WTC11 (cell line): Measurements from ENCODE around the gene DMD. TPM values are rescaled to one million over a fixed set of nuclear protein-coding genes. Genes with fewer than 3 reads are reported as not detected.

ENCODE experiments used
- ATAC-seq: fragments of 200-7000 bp; cut with Tn5 transposase; 2 replicates; pipeline ENCODE4 v1.10.0; 2021; ENCODE audit warnings: mild to moderate bottlenecking, moderate library complexity
- CTCF ChIA-PET: fragments of 300-600 bp; sonication (Branson Sonifier 250); formaldehyde crosslinking; loops from one replicate; lab custom pipeline; 2021; ENCODE audit warnings: antibody characterized with exemption; lab: Charles Lee
- POLR2A ChIA-PET: fragments of 350-600 bp; sonication (Branson Sonifier 250); formaldehyde crosslinking; loops from one replicate; lab custom pipeline; 2021; ENCODE audit warnings: antibody characterized with exemption; lab: Charles Lee
- DNase-seq: peaks from one replicate; pipeline ENCODE4 v3.0.0; 2021; ENCODE audit warnings: low spot score
- H3K27ac Mint-ChIP-seq: 2 replicates; pipeline ENCODE4 v1.8.0; 2021; ENCODE audit warnings: mixed read lengths
- H3K27me3 Mint-ChIP-seq: 2 replicates; pipeline ENCODE4 v1.8.0; 2021; ENCODE audit warnings: low read depth, mild to moderate bottlenecking, moderate library complexity, mixed read lengths
- H3K36me3 Mint-ChIP-seq: 2 replicates; pipeline ENCODE4 v1.8.0; 2021; ENCODE audit warnings: mixed read lengths
- H3K4me1 Mint-ChIP-seq: 2 replicates; pipeline ENCODE4 v1.8.0; 2022; ENCODE audit warnings: mixed read lengths
- H3K4me3 Mint-ChIP-seq: 2 replicates; pipeline ENCODE4 v1.8.0; 2021; ENCODE audit warnings: mild to moderate bottlenecking, moderate library complexity, mixed read lengths
- H3K9me3 Mint-ChIP-seq: 2 replicates; pipeline ENCODE4 v1.8.0; 2021; ENCODE audit warnings: mixed read lengths
- AFF4 ChIP-seq: sonication (generic); formaldehyde crosslinking; IDR thresholded peaks from 2 replicates; pipeline ENCODE4 v1.8.1; 2023; ENCODE audit warnings: mild to moderate bottlenecking, missing genetic modification reagents, borderline replicate concordance
- ARID4B ChIP-seq: sonication (generic); formaldehyde crosslinking; IDR thresholded peaks from 2 replicates; pipeline ENCODE4 v1.8.0; 2023; ENCODE audit warnings: missing genetic modification reagents, mild to moderate bottlenecking, borderline replicate concordance
- CTCF ChIP-seq: fragments of 200-600 bp; IDR thresholded peaks from 2 replicates; pipeline ENCODE4 v1.8.0; 2022; ENCODE audit warnings: antibody characterized with exemption
- E2F4 ChIP-seq: sonication (generic); formaldehyde crosslinking; IDR thresholded peaks from 2 replicates; pipeline ENCODE4 v1.8.1; 2022; ENCODE audit warnings: low read depth, mild to moderate bottlenecking, moderate library complexity, missing genetic modification reagents, borderline replicate concordance
- ELF4 ChIP-seq: sonication (generic); formaldehyde crosslinking; IDR thresholded peaks from 2 replicates; pipeline ENCODE4 v1.8.1; 2022; ENCODE audit warnings: low read depth, mild to moderate bottlenecking, moderate library complexity, missing genetic modification reagents
- GRHL2 ChIP-seq: fragments of 250-450 bp; sonication (Bioruptor Pico); IDR thresholded peaks from 2 replicates; pipeline ENCODE4 v1.8.0; 2022; ENCODE audit warnings: mild to moderate bottlenecking, moderate library complexity; ENCODE audit not compliant: insufficient replicate concordance, severe bottlenecking
- IRF1 ChIP-seq: sonication (generic); formaldehyde crosslinking; IDR thresholded peaks from 2 replicates; pipeline ENCODE4 v1.8.0; 2023; ENCODE audit warnings: missing genetic modification reagents
- IRF2 ChIP-seq: sonication (generic); formaldehyde crosslinking; IDR thresholded peaks from 2 replicates; pipeline ENCODE4 v1.8.0; 2022; ENCODE audit warnings: low read depth, missing genetic modification reagents, borderline replicate concordance
- JAZF1 ChIP-seq: fragments of 250-450 bp; sonication (Bioruptor Pico); IDR thresholded peaks from 2 replicates; pipeline ENCODE4 v1.9.0; 2021; ENCODE audit warnings: moderate library complexity, mild to moderate bottlenecking, inconsistent platforms
- MLX ChIP-seq: sonication (generic); formaldehyde crosslinking; IDR thresholded peaks from 2 replicates; pipeline ENCODE4 v1.8.1; 2023; ENCODE audit warnings: mild to moderate bottlenecking, missing genetic modification reagents, moderate library complexity
- NFYB ChIP-seq: sonication (generic); formaldehyde crosslinking; conservative IDR thresholded peaks from 2 replicates; pipeline ENCODE4 v1.8.0; 2022; ENCODE audit warnings: low read depth, missing genetic modification reagents
- OVOL2 ChIP-seq: fragments of 250-450 bp; sonication (Bioruptor Pico); IDR thresholded peaks from 2 replicates; pipeline ENCODE4 v1.9.0; 2021; ENCODE audit warnings: mild to moderate bottlenecking, borderline replicate concordance
- ZNF121 ChIP-seq: sonication (generic); formaldehyde crosslinking; IDR thresholded peaks from 2 replicates; pipeline ENCODE4 v1.8.0; 2023; ENCODE audit warnings: missing genetic modification reagents
- ZNF219 ChIP-seq: sonication (generic); formaldehyde crosslinking; IDR thresholded peaks from 2 replicates; pipeline ENCODE4 v1.8.0; 2023; ENCODE audit warnings: missing genetic modification reagents, mild to moderate bottlenecking, borderline replicate concordance
- ZNF532 ChIP-seq: fragments of 250-450 bp; sonication (Bioruptor Pico); IDR thresholded peaks from 2 replicates; pipeline ENCODE4 v1.9.0; 2021; ENCODE audit warnings: mild to moderate bottlenecking, borderline replicate concordance
- ZNF671 ChIP-seq: fragments of 250-450 bp; sonication (Bioruptor Pico); IDR thresholded peaks from 2 replicates; pipeline ENCODE4 v1.8.0; 2021; ENCODE audit warnings: mild to moderate bottlenecking
- total RNA-seq: library from RNA; stranded (reverse); gene quantifications from 3 replicates; pipeline ENCODE4 v1.2.3, GENCODE V29; 2021

The DMD gene
- total RNA-seq, 1 experiment from 2014 or later = 9.1 TPM

GRCh38 chrX:31268359-31268758, 1943.0 kb downstream of the DMD start:
- no peak overlapping the region for H3K4me3 Mint-ChIP-seq
- no peak for TF ChIP-seq NFYB (CRISPR knock-in tag)
- TF ChIP-seq IRF1 (CRISPR knock-in tag) = no peak
- no peak for TF ChIP-seq ELF4
- TF ChIP-seq IRF2 (CRISPR knock-in tag) = no peak
- no peak for TF ChIP-seq CTCF
- no peak for TF ChIP-seq ARID4B (CRISPR knock-in tag)
- no peak for TF ChIP-seq ZNF671 (CRISPR knock-in tag)
- TF ChIP-seq MLX = no peak
- no peak for TF ChIP-seq JAZF1 (CRISPR knock-in tag)
- no peak for TF ChIP-seq GRHL2 (CRISPR knock-in tag)
- TF ChIP-seq ZNF219 (CRISPR knock-in tag) = no peak
- TF ChIP-seq E2F4 = no peak
- TF ChIP-seq AFF4 = no peak
- TF ChIP-seq ZNF121 (CRISPR knock-in tag) = no peak
- TF ChIP-seq ZNF532 = no peak
- TF ChIP-seq OVOL2 (CRISPR knock-in tag) = no peak

More at GRCh38 chrX:31268359-31268758, 1943.0 kb downstream of the DMD start:
- ChIA-PET POLR2A (no interaction called here), CTCF (no interaction called here)
- Mint-ChIP-seq H3K27ac (no peak overlapping the region), H3K9me3 (no peaks in the 10 kb centered on the region), H3K4me1 (peaks cover 30% of the 10 kb centered on the region), H3K27me3 (peaks cover 5% of the 10 kb centered on the region; the same call in 1 of the 2 replicates), H3K36me3 (no peaks in the 10 kb centered on the region)
- DNase-seq (no peak), ATAC-seq (no peak)
